H9 (cell line): ENCODE results near the gene SEMA4C. TPM values are rescaled to one million over a fixed set of nuclear protein-coding genes. Genes with fewer than 3 reads are reported as not detected.

Experiments used
- DNase-seq: peaks from one replicate; pipeline ENCODE4 v3.0.0-alpha.2; 2017
- H2AFZ ChIP-seq: one replicate; pipeline ENCODE4 v1.6.1; 2013; ENCODE audit warnings: mild to moderate bottlenecking, low read length, control low read depth, moderate library complexity
- H2AK5ac ChIP-seq: 2 replicates; pipeline ENCODE4 v1.6.1; 2013; ENCODE audit warnings: low read length, control low read depth, mixed read lengths; ENCODE audit not compliant: insufficient read length
- H2BK120ac ChIP-seq: one replicate; pipeline ENCODE4 v1.6.1; 2013; ENCODE audit warnings: low read depth, mild to moderate bottlenecking, low read length, control low read depth, inconsistent platforms; ENCODE audit not compliant: poor library complexity, severe bottlenecking
- H2BK12ac ChIP-seq: 2 replicates; pipeline ENCODE4 v1.6.1; 2013; ENCODE audit warnings: low read length, control low read depth, mixed read lengths, low read depth; ENCODE audit not compliant: insufficient read length
- H2BK15ac ChIP-seq: 2 replicates; pipeline ENCODE4 v1.6.1; 2013; ENCODE audit warnings: low read depth, low read length, control low read depth
- H2BK20ac ChIP-seq: one replicate; pipeline ENCODE4 v1.6.1; 2013; ENCODE audit warnings: low read depth, mild to moderate bottlenecking, low read length, control low read depth, inconsistent platforms; ENCODE audit not compliant: poor library complexity, severe bottlenecking
- H2BK5ac ChIP-seq: 2 replicates; pipeline ENCODE4 v1.6.1; 2013; ENCODE audit warnings: low read length, control low read depth, mixed read lengths; ENCODE audit not compliant: insufficient read length
- H3K14ac ChIP-seq: 2 replicates; pipeline ENCODE4 v1.6.1; 2013; ENCODE audit warnings: low read length, control low read depth; ENCODE audit not compliant: insufficient read depth
- H3K18ac ChIP-seq: 2 replicates; pipeline ENCODE4 v1.6.1; 2013; ENCODE audit warnings: low read depth, mild to moderate bottlenecking, mixed read lengths, low read length, control low read depth; ENCODE audit not compliant: insufficient read length
- H3K23ac ChIP-seq: 2 replicates; pipeline ENCODE4 v1.6.1; 2013; ENCODE audit warnings: low read length, control low read depth, mixed read lengths, low read depth; ENCODE audit not compliant: insufficient read length
- H3K23me2 ChIP-seq: 2 replicates; pipeline ENCODE4 v1.6.1; 2013; ENCODE audit warnings: low read depth, mild to moderate bottlenecking, mixed read lengths, low read length, control low read depth; ENCODE audit not compliant: insufficient read length, poor library complexity, severe bottlenecking
- H3K27ac ChIP-seq: 2 replicates; pipeline ENCODE4 v1.5.1; 2013; ENCODE audit warnings: low read length, control low read depth, mixed read lengths, low read depth; ENCODE audit not compliant: insufficient read length
- H3K27me3 ChIP-seq: 2 replicates; pipeline ENCODE4 v1.6.1; 2013; ENCODE audit warnings: low read length, control low read depth, inconsistent platforms; ENCODE audit not compliant: insufficient read depth
- H3K4ac ChIP-seq: 2 replicates; pipeline ENCODE4 v1.6.1; 2013; ENCODE audit warnings: low read depth, mild to moderate bottlenecking, control low read depth, inconsistent platforms, low read length, moderate library complexity
- H3K4me1 ChIP-seq: 2 replicates; pipeline ENCODE4 v1.6.1; 2013; ENCODE audit warnings: low read length, control low read depth, inconsistent platforms; ENCODE audit not compliant: insufficient read depth
- H3K4me2 ChIP-seq: 2 replicates; pipeline ENCODE4 v1.6.1; 2013; ENCODE audit warnings: low read length, control low read depth, mixed read lengths; ENCODE audit not compliant: insufficient read length, insufficient read depth
- H3K56ac ChIP-seq: 2 replicates; pipeline ENCODE4 v1.6.1; 2013; ENCODE audit warnings: low read depth, mild to moderate bottlenecking, mixed read lengths, low read length, control low read depth; ENCODE audit not compliant: insufficient read length
- H3K79me1 ChIP-seq: 2 replicates; pipeline ENCODE4 v1.6.1; 2013; ENCODE audit warnings: low read depth, mild to moderate bottlenecking, moderate library complexity, low read length, control low read depth, inconsistent platforms; ENCODE audit not compliant: insufficient read depth, poor library complexity, severe bottlenecking
- H3K79me2 ChIP-seq: 2 replicates; pipeline ENCODE4 v1.6.1; 2013; ENCODE audit warnings: low read length, control low read depth, inconsistent platforms; ENCODE audit not compliant: insufficient read depth
- H3K9ac ChIP-seq: 2 replicates; pipeline ENCODE4 v1.6.1; 2013; ENCODE audit warnings: low read length, control low read depth, mixed read lengths; ENCODE audit not compliant: insufficient read length; ENCODE audit errors: extremely low read depth
- H3K9me3 ChIP-seq: one replicate; pipeline ENCODE4 v1.6.1; 2013; ENCODE audit warnings: low read depth, low read length, inconsistent platforms; ENCODE audit not compliant: control insufficient read depth
- H3T11ph ChIP-seq: one replicate; pipeline ENCODE4 v1.6.1; 2013; ENCODE audit warnings: mild to moderate bottlenecking, low read length, control low read depth, inconsistent platforms
- H4K20me1 ChIP-seq: one replicate; pipeline ENCODE4 v1.6.1; 2013; ENCODE audit not compliant: control insufficient read depth, insufficient read length, insufficient read depth
- H4K5ac ChIP-seq: 2 replicates; pipeline ENCODE4 v1.6.1; 2013; ENCODE audit warnings: low read depth, mild to moderate bottlenecking, mixed read lengths, low read length, control low read depth; ENCODE audit not compliant: insufficient read length
- H4K8ac ChIP-seq: replicated peaks from 2 replicates; pipeline ENCODE4 v1.6.1; 2013; ENCODE audit warnings: low read length, control low read depth, mixed read lengths, low read depth; ENCODE audit not compliant: insufficient read length
- H4K91ac ChIP-seq: 2 replicates; pipeline ENCODE4 v1.6.1; 2013; ENCODE audit warnings: low read depth, mild to moderate bottlenecking, moderate library complexity, mixed read lengths, low read length, control low read depth; ENCODE audit not compliant: insufficient read length
- H3K27ac Mint-ChIP-seq, 3 experiments: 2 replicates in 2 of 3; 3 replicates in 1 of 3; pipeline ENCODE4 v1.8.0; 2020 to 2021; ENCODE audit warnings: mixed read lengths in 3 of 3, mild to moderate bottlenecking in 1 of 3, moderate library complexity in 1 of 3
- H3K27me3 Mint-ChIP-seq: 2 replicates; pipeline ENCODE4 v1.8.0; 2021; ENCODE audit warnings: low read depth, mild to moderate bottlenecking, moderate library complexity, mixed read lengths
- H3K36me3 Mint-ChIP-seq, 3 experiments: 2 replicates in 2 of 3; 3 replicates in 1 of 3; pipeline ENCODE4 v1.8.0; 2020 to 2021; ENCODE audit warnings: low read depth in 3 of 3, mixed read lengths in 3 of 3; ENCODE audit not compliant: insufficient read depth in 1 of 3
- H3K4me1 Mint-ChIP-seq, 2 experiments: 2 replicates each; pipeline ENCODE4 v1.8.0; 2020; ENCODE audit warnings: mixed read lengths in 2 of 2
- H3K4me3 Mint-ChIP-seq, 2 experiments: 2 replicates in 1 of 2; 3 replicates in 1 of 2; pipeline ENCODE4 v1.8.0; 2020 to 2021; ENCODE audit warnings: mild to moderate bottlenecking in 2 of 2, mixed read lengths in 2 of 2, moderate library complexity in 1 of 2
- H3K9me3 Mint-ChIP-seq, 2 experiments: 2 replicates in 1 of 2; 3 replicates in 1 of 2; pipeline ENCODE4 v1.8.0; 2020; ENCODE audit warnings: mild to moderate bottlenecking in 2 of 2, mixed read lengths in 2 of 2, moderate library complexity in 1 of 2
- WGBS: extraction: QIAGEN DNeasy Blood & Tissue Kit; methylation state at CpG from one replicate; pipeline ENCODE4 v1.1.7; 2013; ENCODE audit warnings: missing lambda C conversion rate, low lambda C conversion rate, mixed read lengths; ENCODE audit not compliant: insufficient read length; ENCODE audit errors: extremely low coverage; 5-methylcytosine and 5-hydroxymethylcytosine counted together
- total RNA-seq: library from RNA; stranded (reverse); gene quantifications from 2 replicates; pipeline ENCODE4 v1.2.1, GENCODE V29; 2021
- TF ChIP-seq, protein P1 (sequence below): fragments of 200-600 bp; sonication (generic); conservative IDR thresholded peaks from 3 replicates; pipeline ENCODE4 v1.8.0; 2021; ENCODE audit warnings: antibody characterized with exemption, mild to moderate bottlenecking

Gene SEMA4C
- total RNA-seq, 1 experiment from 2014 or later = 81.6 TPM

DNA sequence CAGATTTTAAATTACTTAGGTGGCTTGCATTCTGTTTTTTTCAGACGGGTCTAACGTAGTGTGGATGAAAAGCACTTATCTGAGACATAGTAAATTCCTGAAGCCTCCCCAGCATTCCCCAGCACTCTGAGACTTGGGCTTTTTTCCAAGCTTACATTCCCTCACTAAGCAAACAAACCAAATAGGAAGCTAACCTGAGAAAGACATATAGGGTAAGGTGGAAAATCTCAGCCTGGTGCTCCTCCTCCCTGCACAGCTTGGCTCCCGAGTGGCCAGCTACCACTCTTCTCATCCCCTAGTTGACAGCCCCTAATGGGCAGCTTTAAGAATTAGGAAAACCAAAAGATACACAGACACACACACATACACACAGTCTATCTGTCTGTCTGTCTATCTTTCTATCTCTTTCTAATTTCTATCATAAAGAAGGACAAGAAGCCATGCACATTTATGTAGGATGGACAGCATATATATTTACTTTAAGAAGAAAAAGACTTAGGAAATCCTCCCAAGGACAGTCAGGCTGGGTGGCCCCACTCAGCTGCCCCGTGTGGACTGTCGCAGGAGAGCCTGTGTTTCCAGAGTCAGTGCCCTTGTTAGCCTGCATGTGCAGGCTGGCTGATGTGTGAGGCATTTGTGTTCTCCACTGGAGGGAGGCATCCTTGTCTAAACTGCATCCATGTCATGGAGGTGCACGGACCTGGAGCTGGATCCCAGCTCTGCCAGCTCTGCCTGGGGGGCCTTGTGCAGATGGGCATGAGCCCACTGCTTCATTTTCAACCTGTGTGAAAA is 45.6 kb downstream of the SEMA4C start:
- TF ChIP-seq, protein P1, sequence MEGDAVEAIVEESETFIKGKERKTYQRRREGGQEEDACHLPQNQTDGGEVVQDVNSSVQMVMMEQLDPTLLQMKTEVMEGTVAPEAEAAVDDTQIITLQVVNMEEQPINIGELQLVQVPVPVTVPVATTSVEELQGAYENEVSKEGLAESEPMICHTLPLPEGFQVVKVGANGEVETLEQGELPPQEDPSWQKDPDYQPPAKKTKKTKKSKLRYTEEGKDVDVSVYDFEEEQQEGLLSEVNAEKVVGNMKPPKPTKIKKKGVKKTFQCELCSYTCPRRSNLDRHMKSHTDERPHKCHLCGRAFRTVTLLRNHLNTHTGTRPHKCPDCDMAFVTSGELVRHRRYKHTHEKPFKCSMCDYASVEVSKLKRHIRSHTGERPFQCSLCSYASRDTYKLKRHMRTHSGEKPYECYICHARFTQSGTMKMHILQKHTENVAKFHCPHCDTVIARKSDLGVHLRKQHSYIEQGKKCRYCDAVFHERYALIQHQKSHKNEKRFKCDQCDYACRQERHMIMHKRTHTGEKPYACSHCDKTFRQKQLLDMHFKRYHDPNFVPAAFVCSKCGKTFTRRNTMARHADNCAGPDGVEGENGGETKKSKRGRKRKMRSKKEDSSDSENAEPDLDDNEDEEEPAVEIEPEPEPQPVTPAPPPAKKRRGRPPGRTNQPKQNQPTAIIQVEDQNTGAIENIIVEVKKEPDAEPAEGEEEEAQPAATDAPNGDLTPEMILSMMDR = no peak
- no peaks in the 10 kb centered on the region for H3K23me2 ChIP-seq
- no peaks in the 10 kb centered on the region for H3K9me3 ChIP-seq
- peaks cover 3% of the 10 kb centered on the region; the same call in 1 of the 2 replicates for H3K79me2 ChIP-seq
- no peak overlapping the region for H4K8ac ChIP-seq
- Mint-ChIP-seq H3K27ac (peak overlapping the region in 2 of 3 experiments; percentile 53 to 58; a peak in 2 of 7 replicates), H3K27me3 (no peaks in the 10 kb centered on the region), H3K9me3 (no peaks in the 10 kb centered on the region), H3K4me1 (peaks cover 20 to 22% of the 10 kb centered on the region in 2 experiments), H3K36me3 (peaks cover 28 to 69% (median 64%) of the 10 kb centered on the region in 3 experiments; a peak in 6 of 7 replicates), H3K4me3 (no peak overlapping the region)
- H3K27ac ChIP-seq = no peak overlapping the region
- H3K4me1 ChIP-seq = no peaks in the 10 kb centered on the region; the same call in 1 of the 2 replicates
- no peak overlapping the region for H3K9ac ChIP-seq
- H3K56ac ChIP-seq = no peak overlapping the region
- H3K18ac ChIP-seq = no peak overlapping the region
- H3K27me3 ChIP-seq = no peaks in the 10 kb centered on the region
- H4K20me1 ChIP-seq = no peaks in the 10 kb centered on the region
- H3K4ac ChIP-seq = no peak overlapping the region
- H2BK20ac ChIP-seq = no peak overlapping the region
- no peak overlapping the region for H2AFZ ChIP-seq
- H3K14ac ChIP-seq = no peak overlapping the region
- no peak overlapping the region for H2AK5ac ChIP-seq
- H2BK120ac ChIP-seq = no peak overlapping the region
- H2BK12ac ChIP-seq = no peak overlapping the region
- no peak overlapping the region for H3K4me2 ChIP-seq
- H2BK15ac ChIP-seq = no peak overlapping the region
- no peak overlapping the region for H3K23ac ChIP-seq
- no CpG with 5 or more reads among the region's 6 CpGs for WGBS
- no peak overlapping the region for H4K5ac ChIP-seq
- no peak overlapping the region for H3T11ph ChIP-seq
- no peak for DNase-seq
- no peak overlapping the region for H4K91ac ChIP-seq
- H2BK5ac ChIP-seq = no peak overlapping the region
- peaks cover 4% of the 10 kb centered on the region for H3K79me1 ChIP-seq
